Heart left ventricle (tissue), 16 donors: ENCODE data around the gene AIG1. TPM values are rescaled to one million over a fixed set of nuclear protein-coding genes. Genes with fewer than 3 reads are reported as not detected.

ENCODE experiments used
- ATAC-seq, 4 donors: fragments of 200-7000 bp; cut with Tn5 transposase; one replicate each; pipeline ENCODE4 v1.9.1; 2020 to 2022; ENCODE audit warnings: moderate library complexity in 4 of 4, mild to moderate bottlenecking in 3 of 4, moderate number of reproducible peaks in 1 of 4
- DNase-seq, 5 donors: peaks; one replicate each; pipeline ENCODE4 v3.0.0-alpha.2; 2020
- H3K27ac ChIP-seq, 12 donors: fragments of 200-600 bp; sonication (generic) in 4 of 12; one replicate each; pipeline versions ENCODE4 v1.5.0 to v1.8.0; 2016 to 2022; ENCODE audit warnings: mild to moderate bottlenecking in 2 of 12
- H3K27me3 ChIP-seq, 9 donors: fragments of 200-600 bp; sonication (generic) in 2 of 9; one replicate each; pipeline versions ENCODE4 v1.5.1 to v1.8.0; 2016 to 2022; ENCODE audit warnings: mild to moderate bottlenecking in 3 of 9
- H3K36me3 ChIP-seq, 9 donors: fragments of 200-600 bp; sonication (generic) in 2 of 9; one replicate each; pipeline versions ENCODE4 v1.5.0 to v1.8.0; 2018 to 2022; ENCODE audit warnings: mild to moderate bottlenecking in 2 of 9
- H3K4me1 ChIP-seq, 12 donors: fragments of 200-600 bp; sonication (generic) in 4 of 12; one replicate each; pipeline versions ENCODE4 v1.5.0 to v1.8.0; 2016 to 2022; ENCODE audit warnings: mild to moderate bottlenecking in 3 of 12
- H3K4me3 ChIP-seq, 12 donors: fragments of 200-600 bp; sonication (generic) in 4 of 12; one replicate each; pipeline versions ENCODE4 v1.5.0 to v1.8.0; 2017 to 2022; ENCODE audit warnings: mild to moderate bottlenecking in 9 of 12, moderate library complexity in 4 of 12
- H3K9me3 ChIP-seq, 12 donors: fragments of 200-600 bp; sonication (generic) in 4 of 12; one replicate each; pipeline versions ENCODE4 v1.5.0 to v1.8.0; 2016 to 2022; ENCODE audit warnings: mild to moderate bottlenecking in 1 of 12
- POLR2A ChIP-seq, 2 donors: fragments of 450-650 bp; IDR thresholded peaks; one replicate each; pipeline ENCODE4 v1.6.1; 2017; ENCODE audit warnings: antibody characterized with exemption in 2 of 2, mild to moderate bottlenecking in 2 of 2, moderate library complexity in 2 of 2
- WGBS, 4 donors: extraction: QIAGEN DNeasy Blood & Tissue Kit in 2 of 4; methylation state at CpG; one replicate each; pipeline versions ENCODE4 v1.1.5 to v1.1.7; 2013 to 2018; 5-methylcytosine and 5-hydroxymethylcytosine counted together
- intact Hi-C, 10 donors: fragments of 100-400 bp; cut with DNase I; formaldehyde crosslinking; loops; one replicate each; pipeline versions ENCODE4 v1.11.1 to v1.14.2; 2022
- polyA plus RNA-seq, 2 donors: library from polyadenylated mRNA; stranded (reverse); fragments of 200-250 nt; gene quantifications; one replicate each; pipeline ENCODE4 v1.2.3, GENCODE V29; 2013
- total RNA-seq, 9 donors: library from RNA; depleted of rRNA in 2 of 9; stranded (reverse); fragments of >200 nt in 2 of 9; fragmentation: NEBNext Ultra II Directional in 3 of 9; extraction: Animal tissue kit (Norgen Biotek cat#: 25700) in 3 of 9; gene quantifications; one replicate each; pipeline versions ENCODE4 v1.1.0 to v1.2.4, GENCODE V29; 2016 to 2023
- TF ChIP-seq, protein P1 (sequence below), 12 donors: fragments of 200-600 bp; sonication (generic) in 4 of 12; IDR thresholded peaks; one replicate each; pipeline versions ENCODE4 v1.5.0 to v1.8.0; 2018 to 2022; ENCODE audit warnings: antibody characterized with exemption in 12 of 12, mild to moderate bottlenecking in 5 of 12
- donor health status: ischemic (EF 13 %, LVEDD 7.1; RV severe dilation, severe dysfunction).
- donor health status: healthy with polysubstance abuse.
- donor health status: DM: no; HTN: yes; CAD: no.
- donor health status: DM: no; HTN: no; CAD: no.
- donor health status: ischemic (EF 25% LVEDD 6.9; RV normal size, moderate dysfunction).
- donor health status: ischemic (EF 25% LVEDD 5.7; RV mildly dilated, moderate dysfunction).
- donor health status: healthy.
- donor health status: DM: yes; HTN: yes; CAD: no.
- donor health status: ischemic (EF 35%, LVEDD 5.7; RV mildly dilated, moderate dysfunction).
- donor health status: nonischemic (EF 11% LVEDD 7.7; RV severe dilation, severe dysfunction).
- donor health status: DM: yes; HTN: yes; CAD: no.
- donor health status: PGD.
- donor health status: ischemic (EF 29% LVEDD 5.4; RV normal size, mild dysfunction).
- donor health status: nonischemic (EF 23%, LVEDD 6.1; RV moderate dilation, normal function).

AIG1 gene
- total and polyA plus RNA-seq, 11 donors = 18.1 to 101 (median 64.0) TPM

- Histone ChIP-seq H3K4me3 (no peak overlapping the region), H3K9me3 (no peaks in the 10 kb centered on the region), H3K27me3 (no peaks in the 10 kb centered on the region), H3K36me3 (peaks cover 0 to 5% (median 0%) of the 10 kb centered on the region in 9 donors), H3K27ac (no peak overlapping the region), H3K4me1 (peaks cover 0 to 33% (median 17%) of the 10 kb centered on the region in 12 donors)
- ATAC-seq = no peak
- DNase-seq = no peak
- intact Hi-C loops = no loop called here
- TF ChIP-seq, protein P1, sequence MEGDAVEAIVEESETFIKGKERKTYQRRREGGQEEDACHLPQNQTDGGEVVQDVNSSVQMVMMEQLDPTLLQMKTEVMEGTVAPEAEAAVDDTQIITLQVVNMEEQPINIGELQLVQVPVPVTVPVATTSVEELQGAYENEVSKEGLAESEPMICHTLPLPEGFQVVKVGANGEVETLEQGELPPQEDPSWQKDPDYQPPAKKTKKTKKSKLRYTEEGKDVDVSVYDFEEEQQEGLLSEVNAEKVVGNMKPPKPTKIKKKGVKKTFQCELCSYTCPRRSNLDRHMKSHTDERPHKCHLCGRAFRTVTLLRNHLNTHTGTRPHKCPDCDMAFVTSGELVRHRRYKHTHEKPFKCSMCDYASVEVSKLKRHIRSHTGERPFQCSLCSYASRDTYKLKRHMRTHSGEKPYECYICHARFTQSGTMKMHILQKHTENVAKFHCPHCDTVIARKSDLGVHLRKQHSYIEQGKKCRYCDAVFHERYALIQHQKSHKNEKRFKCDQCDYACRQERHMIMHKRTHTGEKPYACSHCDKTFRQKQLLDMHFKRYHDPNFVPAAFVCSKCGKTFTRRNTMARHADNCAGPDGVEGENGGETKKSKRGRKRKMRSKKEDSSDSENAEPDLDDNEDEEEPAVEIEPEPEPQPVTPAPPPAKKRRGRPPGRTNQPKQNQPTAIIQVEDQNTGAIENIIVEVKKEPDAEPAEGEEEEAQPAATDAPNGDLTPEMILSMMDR (IDR thresholded peaks at IDR 0.05) = no peak
- TF ChIP-seq POLR2A (IDR thresholded peaks at IDR 0.05) = no peak
These were observed 130.7 kb downstream of the AIG1 start for GRCh38 chr6:143191361-143191760.

DNA sequence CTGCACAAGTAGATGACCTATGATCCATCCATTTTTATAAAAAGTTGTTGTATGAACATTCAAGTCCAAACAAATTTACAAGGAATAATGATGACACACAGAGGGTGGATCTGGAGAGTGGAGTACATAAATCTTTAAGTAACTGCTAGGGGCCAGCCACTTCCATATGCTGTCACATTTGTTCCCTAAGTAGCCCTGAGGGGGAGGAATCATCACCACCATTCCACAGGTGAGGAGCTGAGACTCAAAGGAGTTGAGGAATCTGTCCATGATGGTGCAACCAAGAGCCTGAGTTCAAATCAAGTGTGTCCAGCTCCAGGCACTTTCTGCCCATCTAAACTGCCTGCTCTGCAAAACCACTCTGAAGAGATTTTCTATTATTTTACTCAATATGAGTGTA, 132.1 kb downstream of the AIG1 start:
- Histone ChIP-seq H3K9me3 (no peaks in the 10 kb centered on the region), H3K27ac (no peak overlapping the region), H3K27me3 (no peaks in the 10 kb centered on the region), H3K36me3 (peaks cover 0 to 5% (median 0%) of the 10 kb centered on the region in 9 donors), H3K4me3 (no peak overlapping the region), H3K4me1 (peaks cover 0 to 32% (median 9%) of the 10 kb centered on the region in 12 donors)
- no peak for TF ChIP-seq POLR2A (IDR thresholded peaks at IDR 0.05)
- TF ChIP-seq, protein P1 (IDR thresholded peaks at IDR 0.05) = no peak
- ATAC-seq = no peak
- intact Hi-C loops = no loop called here
- DNase-seq = no peak

DNA sequence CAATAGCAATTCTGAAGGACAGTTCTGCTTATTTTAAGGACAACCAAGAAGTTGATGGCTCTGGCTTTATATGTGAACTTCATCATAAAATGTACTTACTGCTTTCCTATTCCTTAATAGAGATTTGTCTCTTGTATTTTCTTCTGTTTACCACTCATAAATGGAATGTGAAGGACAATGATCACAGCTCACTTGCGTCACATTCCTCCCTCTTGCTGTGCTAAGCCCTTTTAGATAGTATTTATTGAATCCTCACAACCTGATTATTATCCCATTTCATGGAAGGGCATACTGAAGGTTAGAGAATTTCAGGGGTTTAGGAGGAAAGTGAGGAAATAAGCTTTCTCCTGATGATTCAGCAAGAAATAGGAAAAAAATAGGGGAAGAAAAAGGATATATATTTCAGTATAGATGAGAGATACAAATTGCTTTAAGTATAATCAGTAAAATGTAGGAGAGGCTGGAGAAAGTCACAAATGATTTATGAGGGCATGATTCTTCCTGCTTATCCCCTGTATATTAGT, 132.9 kb downstream of the AIG1 start:
- H3K27ac ChIP-seq = no peak overlapping the region
- ATAC-seq (no peak), DNase-seq (no peak)
- intact Hi-C loops = no loop called here
- no peak overlapping the region for H3K4me3 ChIP-seq
- H3K4me1 ChIP-seq = peaks cover 0 to 32% (median 4%) of the 10 kb centered on the region in 12 donors
- H3K27me3 ChIP-seq = no peaks in the 10 kb centered on the region
- 85 to 93% (median 88%) methylated on average over 1 of the region's 1 CpG for WGBS, 4 donors
- H3K36me3 ChIP-seq = peaks cover 0 to 5% (median 0%) of the 10 kb centered on the region in 9 donors
- H3K9me3 ChIP-seq = no peaks in the 10 kb centered on the region
- TF ChIP-seq, protein P1 (IDR thresholded peaks at IDR 0.05) = no peak
- no peak for TF ChIP-seq POLR2A (IDR thresholded peaks at IDR 0.05)

DNA sequence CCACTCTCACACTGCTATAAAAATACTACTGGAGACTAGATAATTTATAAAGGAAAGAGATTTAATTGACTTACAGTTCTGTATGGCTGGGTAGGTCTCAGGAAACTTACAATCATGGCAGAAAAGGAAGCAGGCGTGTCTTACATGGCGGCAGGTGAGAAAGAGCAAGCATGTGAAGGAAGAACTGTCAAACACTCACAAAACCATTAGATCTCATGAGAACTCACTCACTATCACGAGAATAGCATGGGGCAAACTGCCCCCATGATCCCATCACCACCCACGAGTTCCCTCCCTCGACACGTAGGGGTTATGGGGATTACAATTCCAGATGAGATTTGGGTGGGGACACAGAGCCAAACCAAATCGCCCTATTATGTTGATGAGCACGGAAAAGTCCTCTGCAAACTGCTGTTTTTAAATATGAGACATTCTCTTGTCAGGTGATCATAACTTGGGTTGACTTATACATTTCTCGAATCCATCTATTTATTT, 133.5 kb downstream of the AIG1 start:
- no peak for DNase-seq
- intact Hi-C loops = no loop called here
- Histone ChIP-seq H3K27ac (no peak overlapping the region), H3K36me3 (peaks cover 0 to 5% (median 0%) of the 10 kb centered on the region in 9 donors), H3K27me3 (no peaks in the 10 kb centered on the region), H3K4me1 (peaks cover 0 to 33% (median 4%) of the 10 kb centered on the region in 12 donors), H3K9me3 (no peaks in the 10 kb centered on the region), H3K4me3 (no peak overlapping the region)
- no peak for TF ChIP-seq POLR2A (IDR thresholded peaks at IDR 0.05)
- TF ChIP-seq, protein P1 (IDR thresholded peaks at IDR 0.05) = no peak
- ATAC-seq = no peak
- WGBS, 4 donors = 93 to 97% (median 96%) methylated on average over 9 of the region's 9 CpGs
